ENCODE measurements around the gene RASGRF1. TPM values are rescaled to one million over a fixed set of nuclear protein-coding genes. Genes with fewer than 3 reads are reported as not detected.

Gene RASGRF1
- total RNA-seq, 2 donors from 2014 or later, result 0.09 to 1.1 TPM

DNA sequence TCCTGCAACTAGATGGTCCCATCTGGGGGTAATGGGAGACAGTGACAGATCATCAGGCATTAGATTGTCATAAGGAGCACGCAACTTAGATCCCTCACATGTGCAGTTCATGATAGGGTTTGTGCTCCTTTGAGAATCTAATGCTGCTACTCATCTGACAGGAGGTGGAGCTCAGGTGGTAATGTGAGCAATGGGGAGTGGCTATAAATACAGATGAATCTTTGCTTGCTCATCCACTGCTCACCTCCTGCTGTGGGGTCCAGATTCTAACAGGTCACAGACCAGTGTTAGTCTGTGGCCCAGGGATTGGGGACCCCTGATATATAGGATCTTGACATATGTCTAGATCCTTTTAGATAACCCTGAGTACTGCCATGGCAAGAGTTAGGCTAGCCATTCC, 52.7 kb downstream of the RASGRF1 start:
- Histone ChIP-seq H3K4me1 (replicated peaks) (no peaks in the 10 kb centered on the region), H3K27me3 (replicated peaks; ENCODE audit: insufficient read depth) (no peaks in the 10 kb centered on the region), H3K9me3 (no peaks in the 10 kb centered on the region), H3K36me3 (no peaks in the 10 kb centered on the region), H3K4me3 (no peak overlapping the region), H3K27ac (no peak overlapping the region)
- TF ChIP-seq, protein P1, sequence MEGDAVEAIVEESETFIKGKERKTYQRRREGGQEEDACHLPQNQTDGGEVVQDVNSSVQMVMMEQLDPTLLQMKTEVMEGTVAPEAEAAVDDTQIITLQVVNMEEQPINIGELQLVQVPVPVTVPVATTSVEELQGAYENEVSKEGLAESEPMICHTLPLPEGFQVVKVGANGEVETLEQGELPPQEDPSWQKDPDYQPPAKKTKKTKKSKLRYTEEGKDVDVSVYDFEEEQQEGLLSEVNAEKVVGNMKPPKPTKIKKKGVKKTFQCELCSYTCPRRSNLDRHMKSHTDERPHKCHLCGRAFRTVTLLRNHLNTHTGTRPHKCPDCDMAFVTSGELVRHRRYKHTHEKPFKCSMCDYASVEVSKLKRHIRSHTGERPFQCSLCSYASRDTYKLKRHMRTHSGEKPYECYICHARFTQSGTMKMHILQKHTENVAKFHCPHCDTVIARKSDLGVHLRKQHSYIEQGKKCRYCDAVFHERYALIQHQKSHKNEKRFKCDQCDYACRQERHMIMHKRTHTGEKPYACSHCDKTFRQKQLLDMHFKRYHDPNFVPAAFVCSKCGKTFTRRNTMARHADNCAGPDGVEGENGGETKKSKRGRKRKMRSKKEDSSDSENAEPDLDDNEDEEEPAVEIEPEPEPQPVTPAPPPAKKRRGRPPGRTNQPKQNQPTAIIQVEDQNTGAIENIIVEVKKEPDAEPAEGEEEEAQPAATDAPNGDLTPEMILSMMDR (IDR thresholded peaks at IDR 0.05), result no peak
- TF ChIP-seq POLR2AphosphoS5 (IDR thresholded peaks at IDR 0.05) (no peak), POLR2A (IDR thresholded peaks at IDR 0.05) (no peak)
- 100% methylated on average over 1 of the region's 1 CpG for WGBS
- intact Hi-C loops (cut with DNase I), result no loop called here
- DNase-seq (ENCODE audit: low spot score), result no peak

DNA sequence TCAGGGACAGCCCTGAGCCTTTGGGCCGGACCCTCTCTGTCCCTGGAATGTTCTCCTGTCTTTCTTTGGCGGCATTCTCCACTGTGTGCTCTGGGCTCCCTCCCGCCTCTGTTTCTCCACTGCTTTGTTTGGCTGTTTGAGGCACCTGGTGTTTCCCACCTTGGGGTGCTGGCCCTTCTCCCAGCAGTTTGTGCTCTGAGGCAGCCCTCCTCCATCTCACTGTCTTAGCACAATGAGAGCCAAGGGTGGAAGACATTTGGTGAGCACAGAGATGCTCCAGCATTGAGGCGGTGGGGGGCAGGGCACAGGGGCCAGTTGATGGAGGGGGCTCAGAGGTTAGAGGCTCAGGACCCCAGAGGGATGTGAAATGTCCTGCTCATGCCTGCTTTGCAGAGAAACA, 54.3 kb downstream of the RASGRF1 start:
- H3K27ac ChIP-seq, result no peak overlapping the region

DNA sequence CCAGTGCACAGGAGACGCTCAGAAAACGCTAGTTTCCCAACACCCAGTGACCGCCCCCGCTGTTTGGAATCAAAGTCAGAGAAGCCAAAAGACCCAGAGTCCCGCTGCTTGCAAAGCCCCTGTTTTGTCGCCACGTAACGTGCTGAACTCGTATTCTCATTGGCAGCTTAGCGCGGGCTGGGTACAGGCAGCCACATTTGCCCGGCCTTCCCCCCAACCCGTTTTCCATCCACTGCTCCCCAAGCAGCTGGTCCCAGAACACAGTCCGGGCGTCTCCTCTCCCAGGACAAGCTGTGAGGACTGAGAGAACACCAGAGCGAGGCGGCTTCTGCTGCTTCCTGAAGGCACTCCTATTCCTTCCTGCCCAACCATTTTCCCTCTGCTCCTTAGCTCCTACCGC, 54.8 kb downstream of the RASGRF1 start:
- Histone ChIP-seq H3K27me3 (replicated peaks; ENCODE audit: insufficient read depth) (no peaks in the 10 kb centered on the region), H3K4me3 (no peak overlapping the region), H3K36me3 (no peaks in the 10 kb centered on the region), H3K27ac (no peak overlapping the region), H3K4me1 (replicated peaks) (no peaks in the 10 kb centered on the region), H3K9me3 (no peaks in the 10 kb centered on the region)
- no peak for DNase-seq (ENCODE audit: low spot score)
- intact Hi-C loops (cut with DNase I), result no loop called here
- TF ChIP-seq, protein P1 (IDR thresholded peaks at IDR 0.05), result no peak
- TF ChIP-seq POLR2A (IDR thresholded peaks at IDR 0.05), result no peak
- no peak for TF ChIP-seq POLR2AphosphoS5 (IDR thresholded peaks at IDR 0.05)
- 73% methylated on average over 18 of the region's 18 CpGs for WGBS

More for the DNA sequence above, 54.3 kb downstream of the RASGRF1 start:
- TF ChIP-seq POLR2AphosphoS5 (IDR thresholded peaks at IDR 0.05) (no peak), POLR2A (IDR thresholded peaks at IDR 0.05) (no peak)
- TF ChIP-seq, protein P1 (IDR thresholded peaks at IDR 0.05), result no peak
- Histone ChIP-seq H3K4me3 (no peak overlapping the region), H3K9me3 (no peaks in the 10 kb centered on the region), H3K27me3 (replicated peaks; ENCODE audit: insufficient read depth) (no peaks in the 10 kb centered on the region), H3K36me3 (no peaks in the 10 kb centered on the region), H3K4me1 (replicated peaks) (no peaks in the 10 kb centered on the region)
- DNase-seq (ENCODE audit: low spot score), result no peak
- intact Hi-C loops (cut with DNase I), result no loop called here
- 85% methylated on average over 4 of the region's 4 CpGs for WGBS

DNA sequence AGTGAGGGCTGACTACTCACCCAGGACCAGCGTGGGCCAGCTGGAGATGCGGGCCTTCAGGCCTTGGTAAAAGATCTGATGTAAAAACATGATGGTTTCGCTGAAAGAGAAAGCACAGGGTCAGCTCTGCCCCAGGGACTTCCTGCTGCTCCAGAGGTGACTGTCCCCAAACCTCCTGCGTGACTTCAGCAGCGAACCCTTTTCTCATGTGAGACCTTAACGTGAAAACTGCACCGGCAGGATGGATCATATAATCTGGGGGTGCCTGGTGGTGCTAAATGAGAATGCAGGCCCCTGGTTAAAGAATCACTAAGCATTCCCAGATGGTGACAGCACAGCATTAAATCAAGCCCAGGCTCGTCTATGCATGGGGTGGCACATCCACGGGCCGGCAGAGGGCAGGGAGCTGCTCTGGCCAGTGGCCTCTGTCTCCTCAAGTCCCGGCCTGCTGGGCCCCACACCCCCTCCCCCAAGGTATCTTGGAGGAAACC, 55.4 kb downstream of the RASGRF1 start:
- Histone ChIP-seq H3K27me3 (replicated peaks; ENCODE audit: insufficient read depth) (no peaks in the 10 kb centered on the region), H3K4me3 (no peak overlapping the region), H3K36me3 (no peaks in the 10 kb centered on the region), H3K9me3 (no peaks in the 10 kb centered on the region), H3K27ac (no peak overlapping the region), H3K4me1 (replicated peaks) (no peaks in the 10 kb centered on the region)
- WGBS, result 62% methylated on average over 11 of the region's 11 CpGs
- intact Hi-C loops (cut with DNase I), result no loop called here
- TF ChIP-seq POLR2AphosphoS5 (IDR thresholded peaks at IDR 0.05) (no peak), POLR2A (IDR thresholded peaks at IDR 0.05) (no peak)
- TF ChIP-seq, protein P1 (IDR thresholded peaks at IDR 0.05), result peak in 1 of 4 experiments; percentile 56
- no peak for DNase-seq (ENCODE audit: low spot score)

DNA sequence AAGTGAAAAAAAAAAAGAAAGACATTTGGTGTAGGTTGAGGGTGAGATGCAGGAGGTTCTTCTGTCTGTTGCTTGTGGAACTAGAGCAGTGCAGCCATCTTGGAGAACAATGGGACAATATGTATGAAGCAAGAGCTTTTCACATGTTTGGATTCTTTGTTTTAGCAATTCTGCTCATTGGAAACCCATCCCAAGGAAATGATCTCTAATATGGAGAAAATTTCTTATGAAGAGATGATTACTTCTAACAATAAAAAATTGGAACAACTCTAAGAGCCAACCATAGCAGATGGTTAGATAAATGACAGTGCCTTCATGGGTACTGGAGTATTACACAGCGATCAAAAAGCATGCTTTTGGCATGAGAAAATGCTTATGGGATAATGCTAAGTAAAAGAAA, 56.3 kb downstream of the RASGRF1 start:
- H3K9me3 ChIP-seq, result no peaks in the 10 kb centered on the region
- DNase-seq (ENCODE audit: low spot score), result no peak
- intact Hi-C loops (cut with DNase I), result no loop called here
- H3K4me1 ChIP-seq (replicated peaks), result no peaks in the 10 kb centered on the region
- H3K36me3 ChIP-seq, result no peaks in the 10 kb centered on the region
- 97% methylated on average over 1 of the region's 1 CpG for WGBS
- no peak overlapping the region for H3K27ac ChIP-seq
- H3K27me3 ChIP-seq (replicated peaks; ENCODE audit: insufficient read depth), result no peaks in the 10 kb centered on the region
- TF ChIP-seq POLR2AphosphoS5 (IDR thresholded peaks at IDR 0.05) (no peak), POLR2A (IDR thresholded peaks at IDR 0.05) (no peak)
- TF ChIP-seq, protein P1 (IDR thresholded peaks at IDR 0.05), result no peak
- H3K4me3 ChIP-seq, result no peak overlapping the region

Data from prostate gland (tissue), 2 donors.